Measurements from ENCODE around the gene SLX4. TPM values are rescaled to one million over a fixed set of nuclear protein-coding genes. Genes with fewer than 3 reads are reported as not detected.
"Not testable (repeated sequence)": the region's sequence is repeated elsewhere in the genome, so short reads cannot be mapped to it uniquely, and the experiment has no call there.

SLX4 gene
- polyA plus RNA-seq, 1 donor: 4.6 TPM

GRCh38 chr16:3640632-3641501 is 29.5 kb upstream of the SLX4 start:
- no peak for DNase-seq

- DNase-seq: no peak
Measured at GRCh38 chr16:3640207-3640606, 28.8 kb upstream of the SLX4 start.

DNA sequence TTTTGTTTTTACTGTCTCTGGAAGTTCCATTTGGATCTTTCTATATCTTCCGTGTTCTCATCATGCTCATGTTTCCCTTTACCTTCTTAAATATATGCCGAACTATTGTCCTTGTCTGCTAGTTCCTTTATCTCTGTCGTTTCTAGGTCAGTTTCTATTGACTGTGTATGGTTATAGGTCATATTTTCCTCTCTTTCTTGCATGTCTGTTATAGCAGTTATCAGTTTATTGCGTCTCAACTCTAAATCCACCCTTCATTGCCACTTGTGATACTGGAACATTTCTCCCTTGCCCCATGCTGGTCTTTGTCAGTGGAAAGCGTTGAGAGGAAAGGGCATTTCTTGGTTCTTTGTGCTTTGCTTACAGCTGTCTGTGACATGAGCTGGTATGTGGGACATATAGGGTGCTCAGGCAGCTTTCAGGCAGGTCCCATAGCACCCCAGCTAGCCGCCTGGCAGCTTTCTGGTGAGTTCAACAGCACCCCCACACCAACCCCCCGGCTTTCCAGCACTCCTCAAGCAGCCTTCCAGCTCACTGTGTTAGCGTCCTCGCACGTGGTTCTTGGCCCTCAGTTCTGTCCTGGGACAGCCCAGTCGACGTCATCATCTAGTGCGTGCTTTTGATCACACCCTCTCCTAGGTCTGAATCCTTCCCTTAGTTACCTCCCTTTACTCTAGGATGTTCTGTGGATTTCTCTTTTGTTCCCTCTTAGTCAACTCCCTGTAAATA is 27.7 kb upstream of the SLX4 start:
- no peak for DNase-seq

GRCh38 chr16:3637371-3637923 is 26.0 kb upstream of the SLX4 start:
- no peak for DNase-seq

DNA sequence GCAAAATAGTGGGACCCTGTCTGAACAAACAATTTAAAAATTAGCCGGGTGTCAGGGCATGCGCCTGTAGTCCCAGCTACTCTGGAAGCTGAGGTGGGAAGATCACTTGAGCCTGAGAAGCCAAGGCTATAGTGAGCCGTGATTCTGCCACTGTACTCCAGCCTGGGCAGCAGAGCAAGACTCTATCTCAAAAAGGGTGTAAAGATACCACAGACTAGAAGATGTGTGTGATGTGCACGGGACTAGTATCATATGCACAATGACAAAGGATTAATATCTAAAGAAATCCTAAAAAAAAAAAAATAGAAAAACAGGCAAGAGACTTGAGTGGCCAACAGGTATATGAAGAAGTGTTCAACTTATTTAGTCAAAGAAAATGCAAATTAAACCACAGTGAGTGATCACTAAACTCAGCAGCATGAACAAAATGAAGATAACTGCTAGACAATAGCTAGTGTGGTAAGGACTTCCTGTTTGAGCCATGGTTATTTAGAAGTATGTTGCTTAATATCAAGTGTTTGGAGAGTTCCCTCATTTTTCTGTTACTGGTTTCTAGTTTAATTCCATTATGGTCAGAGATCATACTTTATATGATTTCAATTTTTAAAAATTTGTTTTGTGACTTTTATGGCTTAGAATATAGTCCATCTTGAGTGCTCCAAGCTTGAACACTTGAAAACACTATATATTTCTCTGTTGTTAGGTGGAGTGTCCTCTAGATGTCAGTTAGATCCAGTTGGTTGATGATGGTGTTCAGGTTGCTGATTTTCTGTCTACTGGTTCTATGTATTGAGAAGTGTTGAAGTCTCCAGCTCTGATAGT is 14.7 kb upstream of the SLX4 start:
- no peak for DNase-seq

GRCh38 chr16:3625331-3625730 is 13.9 kb upstream of the SLX4 start:
- DNase-seq: no peak

- no peak for DNase-seq
Measured at GRCh38 chr16:3623642-3624041, 12.2 kb upstream of the SLX4 start.

DNA sequence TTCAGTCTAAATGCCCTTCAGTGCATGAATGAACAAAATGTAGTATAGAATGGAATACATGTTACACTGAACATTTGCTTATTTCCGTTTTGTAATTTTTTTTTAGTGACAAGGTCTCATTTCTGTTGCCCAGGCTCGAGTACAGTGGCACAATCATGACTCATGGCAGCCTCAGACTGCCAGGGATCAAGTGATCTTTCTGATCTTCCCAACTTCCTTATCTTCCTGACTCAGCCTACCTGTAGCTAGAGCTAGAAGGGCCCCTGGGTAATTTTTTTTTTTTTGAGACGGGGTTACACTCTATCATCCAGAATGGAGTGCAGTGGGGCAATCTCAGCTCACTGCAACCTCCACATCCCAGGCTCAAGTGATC is 7.3 kb upstream of the SLX4 start:
- DNase-seq: no peak

DNA sequence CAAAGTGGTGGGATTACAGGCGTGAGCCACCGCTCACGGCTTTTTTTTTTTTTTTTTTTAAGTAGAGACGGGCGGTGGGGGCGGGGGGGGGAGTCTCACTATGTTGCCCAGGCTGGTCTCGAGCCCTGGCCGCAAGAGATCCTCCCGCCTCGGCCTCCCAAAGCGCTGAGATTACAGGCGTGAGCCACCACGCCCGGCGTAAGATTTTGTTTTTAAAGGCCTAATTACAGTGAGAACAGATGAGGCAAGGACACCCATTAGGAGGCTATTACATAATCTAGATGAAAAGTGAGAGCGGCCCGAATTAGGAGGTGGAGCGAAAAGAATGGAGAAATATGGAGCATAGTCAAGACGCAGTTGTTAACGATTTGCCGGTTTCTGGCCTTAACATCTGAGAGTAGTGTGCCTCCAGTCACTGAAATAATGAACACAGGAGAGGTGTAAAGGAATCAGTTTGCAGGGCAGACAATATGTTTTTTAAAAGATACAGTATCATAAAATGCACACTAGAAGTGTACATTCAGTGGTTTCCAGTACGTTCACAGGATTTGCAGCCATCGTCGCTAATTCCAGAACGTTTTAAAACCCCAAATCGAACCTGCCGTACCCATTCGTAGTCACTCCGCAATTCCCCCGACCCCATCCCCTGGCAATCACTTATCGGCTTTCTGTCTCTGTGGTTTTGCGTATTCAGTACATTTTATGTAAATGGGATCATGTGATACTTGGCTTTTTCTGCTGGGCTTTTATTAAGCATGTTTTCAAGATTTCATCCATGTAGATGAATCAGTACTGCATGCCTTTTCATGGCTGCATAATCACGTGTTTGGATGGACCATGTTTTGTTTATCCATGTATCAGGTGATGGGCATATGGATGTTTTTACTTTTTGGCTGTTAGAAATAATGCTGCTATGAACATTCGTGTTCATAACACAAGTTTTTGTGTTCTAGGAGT is 1.4 kb upstream of the SLX4 start:
- DNase-seq: no peak

GRCh38 chr16:3610698-3611145 is 684 bp downstream of the SLX4 start:
- no peak for DNase-seq

DNA sequence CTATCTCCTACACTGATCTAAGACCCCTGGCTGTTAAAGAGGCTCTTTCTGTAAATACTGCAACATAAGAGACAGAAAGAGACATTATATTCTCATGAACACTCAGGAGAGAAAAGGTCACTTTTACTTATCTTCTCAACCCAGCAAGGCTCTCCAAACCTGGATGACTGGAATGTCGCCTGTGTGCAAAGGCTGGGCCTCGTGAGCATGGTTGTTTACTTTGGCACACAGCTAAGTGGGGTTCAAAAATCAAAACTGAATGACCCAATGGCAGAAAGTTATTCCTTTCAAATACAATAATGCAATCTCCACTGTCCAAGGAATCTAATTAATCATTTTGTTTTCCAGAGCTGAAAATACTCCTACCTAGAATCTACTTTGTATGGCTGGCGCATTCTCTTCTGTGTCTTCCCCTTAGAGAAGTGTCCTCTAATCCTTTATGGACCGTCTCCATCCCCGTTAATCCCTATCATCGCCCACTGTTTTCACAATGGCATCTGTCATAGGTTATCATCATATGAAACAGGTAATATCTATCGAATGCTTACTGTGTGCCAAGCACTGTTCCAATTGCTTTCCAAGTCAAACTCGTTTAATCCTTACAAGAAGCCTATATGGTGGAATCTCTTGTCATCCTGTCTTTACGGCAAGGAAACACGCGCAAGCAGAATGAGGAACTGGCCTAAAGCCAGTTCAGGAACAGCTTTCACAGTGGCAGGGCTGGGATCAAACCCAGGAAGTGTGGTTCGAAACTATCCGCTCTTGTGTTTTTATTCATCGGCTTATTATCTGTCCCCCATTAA is 1.3 kb downstream of the SLX4 start:
- no peak for DNase-seq

DNA sequence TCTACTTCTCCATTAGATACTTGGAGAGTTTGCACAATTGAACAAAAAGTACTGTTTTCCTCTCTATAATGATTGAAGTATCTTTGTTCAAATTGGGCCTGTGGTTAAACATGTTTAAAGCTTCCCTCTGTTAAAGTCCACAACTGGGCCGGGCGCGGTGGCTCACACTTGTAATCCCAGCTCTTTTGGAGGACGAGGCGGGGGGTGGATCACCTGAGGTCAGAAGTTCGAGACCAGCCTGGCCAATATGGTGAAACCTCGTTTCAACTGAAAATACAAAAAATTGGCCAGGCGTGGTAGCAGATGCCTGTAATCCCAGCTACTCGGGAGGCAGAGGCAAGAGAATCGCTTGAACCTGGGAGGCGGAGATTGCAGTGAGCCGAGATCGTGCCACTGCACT is 2.4 kb downstream of the SLX4 start:
- DNase-seq: not testable (repeated sequence)

- no peak for DNase-seq
Measured at GRCh38 chr16:3608069-3608468, 3.3 kb downstream of the SLX4 start.

DNA sequence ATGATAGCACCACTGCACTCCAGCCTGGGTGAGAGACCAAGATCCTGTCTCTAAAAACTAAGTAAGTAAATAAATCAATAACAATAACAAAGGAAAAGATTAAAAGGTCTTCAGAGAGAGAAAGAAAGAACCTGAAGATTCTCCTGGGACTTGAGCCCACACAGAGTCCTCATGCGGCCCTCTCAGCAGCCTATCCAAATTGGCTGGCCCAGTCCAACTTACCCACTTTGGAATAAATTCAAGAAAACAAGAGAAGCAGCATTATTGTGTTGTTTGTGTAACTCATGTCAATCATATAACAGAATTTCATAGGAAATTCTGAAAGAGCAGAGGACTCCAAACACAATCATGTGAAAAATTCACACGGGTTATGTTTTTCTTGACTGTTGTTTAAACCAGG is 3.8 kb downstream of the SLX4 start:
- DNase-seq: no peak

- DNase-seq: no peak
Measured at GRCh38 chr16:3607161-3607560, 4.2 kb downstream of the SLX4 start.

DNA sequence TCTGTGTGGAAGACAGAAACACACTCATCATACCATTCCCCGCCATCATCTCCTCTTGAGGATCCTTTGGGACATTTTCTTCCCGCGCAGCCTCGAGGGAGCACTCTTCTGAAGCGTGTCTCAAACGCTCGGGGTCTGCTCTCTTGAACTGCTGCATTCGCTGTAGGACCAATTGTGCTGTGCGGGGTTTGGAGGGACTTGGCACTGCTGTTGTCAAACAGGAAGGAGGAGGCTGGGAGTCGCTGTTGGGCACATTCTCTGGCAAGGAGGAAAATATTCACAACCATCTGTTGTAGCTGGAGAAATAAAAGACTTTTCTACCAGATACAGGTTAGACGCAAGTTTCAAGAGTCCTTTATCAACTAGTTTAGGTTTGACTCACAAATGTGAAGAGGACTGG is 5.0 kb downstream of the SLX4 start:
- DNase-seq: no peak

- DNase-seq: no peak
Measured at GRCh38 chr16:3602320-3602653, 9.1 kb downstream of the SLX4 start.

GRCh38 chr16:3601614-3602319 is 9.6 kb downstream of the SLX4 start:
- DNase-seq: no peak

- DNase-seq: no peak
Measured at GRCh38 chr16:3599922-3600321, 11.5 kb downstream of the SLX4 start.

- DNase-seq: no peak
Measured at GRCh38 chr16:3599121-3599520, 12.3 kb downstream of the SLX4 start.
